Natural killer cell treated with Interleukin-12 subunit alpha and Interleukin-12 subunit beta and Interleukin-15 and Interleukin-18, amount 100 ng/mL, for 72 hours (primary cell): ENCODE results near the gene PCED1A. TPM values are rescaled to one million over a fixed set of nuclear protein-coding genes. Genes with fewer than 3 reads are reported as not detected.

Experiments used
- ATAC-seq, 2 donors: fragments of 150-1000 bp; cut with Tn5 transposase in 1 of 2; sonication (Bioruptor Pico), chemical (Tn5 transposase) in 1 of 2; 2 replicates each; pipeline ENCODE4 v1.10.0; 2021
- DNase-seq: peaks from one replicate; pipeline ENCODE4 v3.0.0; 2022; ENCODE audit warnings: low spot score
- H3K27ac Mint-ChIP-seq, 2 donors: 1 replicate in 1 of 2; 2 replicates in 1 of 2; pipeline ENCODE4 v1.8.0; 2022; ENCODE audit warnings: mixed read lengths in 2 of 2, mild to moderate bottlenecking in 1 of 2, moderate library complexity in 1 of 2
- H3K27me3 Mint-ChIP-seq, 2 donors: 1 replicate in 1 of 2; 2 replicates in 1 of 2; pipeline ENCODE4 v1.8.0; 2022; ENCODE audit warnings: mixed read lengths in 2 of 2
- H3K36me3 Mint-ChIP-seq: one replicate; pipeline ENCODE4 v1.8.0; 2022; ENCODE audit warnings: mixed read lengths
- H3K4me1 Mint-ChIP-seq, 2 donors: 1 replicate in 1 of 2; 2 replicates in 1 of 2; pipeline ENCODE4 v1.8.0; 2022; ENCODE audit warnings: low read depth in 2 of 2, mixed read lengths in 2 of 2, mild to moderate bottlenecking in 1 of 2
- H3K4me3 Mint-ChIP-seq: one replicate; pipeline ENCODE4 v1.8.0; 2022; ENCODE audit warnings: mixed read lengths
- H3K9me3 Mint-ChIP-seq: 2 replicates; pipeline ENCODE4 v1.8.0; 2022; ENCODE audit warnings: mixed read lengths
- total RNA-seq, 2 donors: library from RNA; stranded (reverse); gene quantifications; one replicate each; pipeline ENCODE4 v1.2.3, GENCODE V29; 2022

PCED1A gene
- total RNA-seq, 2 donors from 2014 or later, result 53.8 to 62.6 TPM

DNA sequence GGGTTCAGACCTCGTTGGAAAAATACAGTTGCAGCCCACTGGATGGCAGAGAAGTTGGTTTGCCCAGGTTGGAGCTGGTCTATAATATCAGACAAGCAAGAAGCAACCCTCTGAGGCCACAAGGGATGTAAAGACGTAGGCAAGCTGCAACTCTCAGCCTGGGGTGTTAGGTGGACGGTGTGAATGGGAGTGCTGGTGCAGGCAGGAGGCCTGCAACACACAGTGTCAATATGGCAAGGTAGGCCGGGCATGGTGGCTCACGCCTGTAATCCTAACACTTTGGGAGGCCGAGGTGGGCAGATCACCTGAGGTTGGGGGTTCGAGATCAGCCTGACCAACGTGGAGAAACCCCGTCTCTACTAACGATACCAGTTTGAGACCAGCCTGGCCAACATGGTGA, 10.6 kb upstream of the PCED1A start:
- peak overlapping the region; percentile 71 for H3K4me3 Mint-ChIP-seq
- H3K27me3 Mint-ChIP-seq, result no peaks in the 10 kb centered on the region
- H3K9me3 Mint-ChIP-seq, result no peaks in the 10 kb centered on the region
- DNase-seq (no peak), ATAC-seq (no peak)
- peaks cover 44% of the 10 kb centered on the region in 2 donors for H3K4me1 Mint-ChIP-seq
- H3K36me3 Mint-ChIP-seq, result no peaks in the 10 kb centered on the region
- peak overlapping the region; percentile 49 to 69 for H3K27ac Mint-ChIP-seq

DNA sequence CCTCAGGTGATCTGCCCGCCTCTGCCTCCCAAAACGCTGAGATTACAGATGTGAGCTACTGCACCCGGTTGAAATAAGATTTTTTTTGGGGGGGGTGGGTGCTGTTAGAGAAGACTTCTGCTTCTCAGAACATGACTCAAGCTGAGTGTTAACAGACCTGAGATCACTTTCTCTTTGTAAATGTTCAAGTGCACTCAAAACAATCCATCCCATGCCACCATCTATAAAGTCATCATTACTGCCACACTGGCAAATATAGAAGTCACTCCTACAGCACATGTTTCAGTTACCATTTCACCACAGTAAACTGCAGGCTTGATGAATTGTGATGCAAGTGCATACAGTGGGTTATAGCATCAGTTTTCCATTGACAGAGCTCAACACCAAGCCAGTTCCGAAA, 9.1 kb upstream of the PCED1A start:
- Mint-ChIP-seq H3K27me3 (no peaks in the 10 kb centered on the region), H3K4me3 (peak overlapping the region; percentile 21), H3K36me3 (peaks cover 5% of the 10 kb centered on the region), H3K4me1 (peaks cover 52 to 54% of the 10 kb centered on the region in 2 donors), H3K27ac (peak overlapping the region in 1 of 2 donors; percentile 49), H3K9me3 (no peaks in the 10 kb centered on the region)
- DNase-seq, result no peak
- ATAC-seq, result peak in 1 of 2 donors; percentile 17

DNA sequence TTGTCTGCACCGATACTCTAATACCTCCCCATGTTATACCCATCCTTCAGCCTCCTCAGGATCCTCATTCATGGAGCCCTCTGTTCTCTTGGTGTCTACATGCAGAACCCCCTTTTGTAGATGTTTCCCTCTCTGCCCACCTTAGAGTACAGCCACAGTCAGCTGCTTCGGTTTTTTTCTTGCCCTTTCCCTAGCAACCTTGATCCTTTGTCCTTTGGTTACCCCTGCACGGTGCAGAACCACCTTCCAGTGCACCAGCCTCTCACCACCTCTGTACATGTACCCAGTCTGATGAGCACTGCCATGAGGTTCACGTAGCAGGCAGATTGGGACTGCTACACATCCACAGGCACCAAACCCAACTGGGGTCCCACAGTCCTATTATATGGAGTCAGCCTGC, 7.3 kb upstream of the PCED1A start:
- no peak for DNase-seq
- H3K4me3 Mint-ChIP-seq, result no peak overlapping the region
- no peaks in the 10 kb centered on the region for H3K9me3 Mint-ChIP-seq
- H3K4me1 Mint-ChIP-seq, result peaks cover 54 to 60% of the 10 kb centered on the region in 2 donors
- no peaks in the 10 kb centered on the region for H3K27me3 Mint-ChIP-seq
- peak overlapping the region; percentile 9 to 70 for H3K27ac Mint-ChIP-seq
- no peak for ATAC-seq
- H3K36me3 Mint-ChIP-seq, result peaks cover 12% of the 10 kb centered on the region

DNA sequence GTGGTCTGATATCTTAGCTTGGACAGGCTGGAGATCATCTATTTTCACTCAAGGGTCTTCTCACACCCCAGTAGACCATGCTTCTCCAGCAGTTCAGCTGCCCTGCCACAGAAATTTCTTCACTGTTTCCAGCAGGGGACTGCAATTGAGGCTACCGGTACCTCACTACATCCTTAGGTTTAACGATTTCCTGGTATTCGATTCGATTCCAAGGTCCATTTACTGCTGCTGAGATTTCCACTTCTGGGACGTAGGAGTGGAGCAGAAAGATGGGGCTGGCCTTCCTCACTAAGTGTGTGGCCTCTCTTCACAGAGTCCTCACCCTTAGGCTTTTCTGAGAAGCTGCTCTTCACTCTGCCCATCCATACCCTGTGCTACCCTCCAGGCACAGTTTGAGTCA, 6.2 kb upstream of the PCED1A start:
- Mint-ChIP-seq H3K4me3 (peak overlapping the region; percentile 46), H3K27ac (peak overlapping the region; percentile 9 to 70), H3K9me3 (no peaks in the 10 kb centered on the region), H3K27me3 (no peaks in the 10 kb centered on the region), H3K36me3 (peaks cover 12% of the 10 kb centered on the region), H3K4me1 (peaks cover 47 to 49% of the 10 kb centered on the region in 2 donors)
- DNase-seq, result no peak
- no peak for ATAC-seq

DNA sequence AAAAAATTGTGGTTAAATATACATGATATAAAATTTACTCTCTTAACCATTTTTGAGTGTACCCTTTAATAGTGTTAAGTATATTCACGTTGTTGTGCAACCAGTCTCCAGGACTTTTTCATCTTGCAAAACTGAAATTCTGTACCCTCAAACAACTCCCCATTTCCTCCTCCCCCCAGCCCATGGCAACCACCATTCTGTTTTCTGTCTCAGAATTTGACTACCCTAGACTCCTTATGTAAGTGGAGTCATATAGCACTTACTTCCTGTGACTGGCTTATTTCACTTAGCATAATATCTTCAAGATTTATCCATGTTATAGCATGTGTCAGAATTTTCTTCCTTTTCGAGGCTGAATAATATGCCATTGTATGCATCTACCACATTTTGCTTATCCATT, 5.2 kb upstream of the PCED1A start:
- Mint-ChIP-seq H3K9me3 (no peaks in the 10 kb centered on the region), H3K27me3 (no peaks in the 10 kb centered on the region), H3K36me3 (peaks cover 16% of the 10 kb centered on the region), H3K4me3 (peak overlapping the region; percentile 32), H3K4me1 (peaks cover 45 to 51% of the 10 kb centered on the region in 2 donors), H3K27ac (peak overlapping the region; percentile 70 to 72)
- ATAC-seq (peak; percentile 76 to 82), DNase-seq (no peak)

DNA sequence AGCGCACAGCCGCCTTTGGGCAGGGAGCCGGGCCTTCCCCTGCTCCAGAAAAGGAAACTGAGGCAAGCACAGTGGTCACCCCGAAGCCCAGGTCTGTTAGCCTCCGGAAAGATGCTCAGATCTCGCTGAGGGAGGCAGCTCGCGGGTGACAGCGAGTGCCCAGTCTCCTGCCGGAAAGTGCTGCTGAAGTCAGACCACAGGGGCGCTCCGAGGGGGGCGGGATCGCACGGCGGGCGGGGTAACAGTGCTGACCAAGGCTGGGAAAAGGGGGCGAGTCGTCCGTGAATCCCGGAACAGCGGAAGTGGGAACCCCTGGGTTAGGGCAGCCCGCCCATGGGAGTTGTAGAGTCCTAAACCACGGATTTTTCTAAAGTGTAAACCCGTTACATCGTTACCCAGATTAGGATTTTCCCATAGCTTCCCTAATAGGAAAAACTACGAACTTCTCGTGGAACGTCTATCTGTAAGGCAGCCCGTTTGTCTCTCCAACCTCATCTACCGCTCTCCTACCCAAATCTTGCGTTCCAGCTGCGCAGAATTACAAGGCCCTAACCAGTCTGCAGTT, 594 bp upstream of the PCED1A start:
- ATAC-seq (peak; percentile 67 to 69), DNase-seq (peak; percentile 88)
- no peaks in the 10 kb centered on the region for H3K9me3 Mint-ChIP-seq
- peak overlapping the region; percentile 90 for H3K4me3 Mint-ChIP-seq
- H3K27me3 Mint-ChIP-seq, result no peaks in the 10 kb centered on the region
- H3K4me1 Mint-ChIP-seq, result peaks cover 39 to 61% of the 10 kb centered on the region in 2 donors
- H3K36me3 Mint-ChIP-seq, result peaks cover 30% of the 10 kb centered on the region
- peak overlapping the region; percentile 89 to 92 for H3K27ac Mint-ChIP-seq

DNA sequence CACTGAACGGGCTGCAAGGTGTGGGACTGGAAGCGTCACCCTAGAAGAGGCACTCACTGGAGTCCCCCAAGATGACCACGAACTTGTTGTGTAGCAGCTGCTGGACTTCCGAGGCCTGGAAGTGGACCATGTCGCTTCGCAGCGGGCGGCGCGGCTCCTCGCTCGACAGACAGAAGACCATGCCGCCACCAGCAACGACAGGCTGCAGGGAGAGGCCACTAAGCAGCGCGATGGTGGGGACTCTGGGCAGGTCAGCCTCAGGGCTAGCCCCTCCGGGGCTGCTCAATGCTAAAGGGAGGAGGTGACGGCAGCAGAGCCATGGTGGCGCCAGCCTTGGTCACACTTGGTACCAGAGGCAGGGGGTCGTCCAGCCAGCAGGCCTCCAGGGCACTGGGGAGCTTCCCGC, 720 bp downstream of the PCED1A start:
- H3K4me1 Mint-ChIP-seq, result peaks cover 30 to 49% of the 10 kb centered on the region in 2 donors
- DNase-seq, result no peak
- H3K4me3 Mint-ChIP-seq, result peak overlapping the region; percentile 91
- peak overlapping the region; percentile 81 to 92 for H3K27ac Mint-ChIP-seq
- no peaks in the 10 kb centered on the region for H3K9me3 Mint-ChIP-seq
- no peak for ATAC-seq
- H3K36me3 Mint-ChIP-seq, result peaks cover 27% of the 10 kb centered on the region
- no peaks in the 10 kb centered on the region for H3K27me3 Mint-ChIP-seq

DNA sequence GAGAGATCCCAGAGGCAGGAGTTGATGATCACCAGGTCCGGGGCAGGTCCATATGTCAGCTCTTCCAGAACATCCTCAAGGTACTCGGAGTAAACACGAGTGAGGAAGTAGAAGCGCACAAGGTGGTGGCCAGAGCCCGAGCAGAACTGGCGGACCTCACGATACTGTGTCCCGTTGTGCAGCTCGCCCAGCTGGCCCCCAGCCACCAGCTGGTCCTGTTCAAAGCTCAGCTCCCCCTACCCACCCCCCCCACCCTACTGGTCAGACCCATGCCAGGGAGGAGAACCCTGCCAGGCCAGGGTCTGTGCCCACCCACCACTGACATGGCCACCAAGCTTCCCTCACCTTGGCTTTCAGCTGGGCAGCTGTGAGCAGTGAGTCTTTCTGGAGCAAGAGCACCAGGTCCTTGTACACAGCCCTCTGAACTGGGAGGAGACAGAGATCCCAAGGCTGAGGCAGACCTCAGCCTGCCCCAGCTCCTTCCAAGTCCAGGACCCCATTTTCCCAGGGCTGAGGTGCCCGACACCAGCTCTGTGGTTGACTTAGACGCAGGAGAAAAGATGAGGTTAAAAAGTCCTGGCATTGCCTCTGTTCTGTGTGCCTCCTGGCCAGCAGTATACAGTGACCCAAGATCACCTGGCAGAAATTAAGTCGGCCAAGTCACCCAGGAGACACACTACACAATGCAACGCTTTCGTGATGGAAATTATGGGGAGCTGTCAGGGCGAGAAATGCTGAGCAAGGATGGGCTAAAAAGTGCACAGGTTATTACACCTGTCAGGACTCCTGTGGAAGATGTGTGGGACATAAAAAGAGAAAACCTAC, 1.4 kb downstream of the PCED1A start:
- Mint-ChIP-seq H3K4me1 (peaks cover 23 to 42% of the 10 kb centered on the region in 2 donors), H3K27ac (peak overlapping the region; percentile 81 to 92), H3K36me3 (peaks cover 27% of the 10 kb centered on the region), H3K9me3 (no peaks in the 10 kb centered on the region), H3K27me3 (no peaks in the 10 kb centered on the region), H3K4me3 (peak overlapping the region; percentile 91)
- DNase-seq, result no peak
- ATAC-seq, result no peak

DNA sequence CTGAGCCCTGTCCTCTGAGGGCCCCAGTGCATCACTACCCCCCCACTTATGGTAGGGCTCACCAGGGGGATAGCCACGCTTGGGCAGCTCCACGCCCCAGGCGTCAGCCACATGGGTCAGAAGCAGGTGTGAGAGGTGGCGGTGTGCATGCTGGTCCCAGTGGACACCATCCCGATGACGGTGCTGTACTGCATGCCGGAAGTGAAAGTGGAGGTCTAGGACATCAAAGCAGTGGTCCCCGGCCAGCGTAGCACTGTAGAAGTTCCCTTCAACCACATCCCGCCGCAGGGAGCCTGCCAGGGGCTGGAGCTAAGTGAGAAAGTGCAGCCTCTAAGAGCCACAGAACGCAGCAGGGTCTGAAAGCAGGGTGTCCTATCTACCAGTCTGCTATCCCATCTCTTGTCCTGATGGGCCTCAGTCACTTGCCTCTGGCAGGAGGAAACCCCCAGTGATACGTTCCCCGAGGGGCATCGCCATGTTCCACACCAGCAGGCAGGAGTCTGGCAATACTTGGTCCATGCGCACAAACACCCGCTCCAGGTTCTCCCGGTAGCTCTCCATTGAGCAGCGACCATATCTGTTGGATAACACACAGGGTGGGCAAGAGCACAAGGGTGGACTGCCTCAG, 2.2 kb downstream of the PCED1A start:
- Mint-ChIP-seq H3K27ac (no peak overlapping the region), H3K27me3 (no peaks in the 10 kb centered on the region), H3K9me3 (no peaks in the 10 kb centered on the region), H3K4me1 (peaks cover 17 to 36% of the 10 kb centered on the region in 2 donors), H3K36me3 (peaks cover 27% of the 10 kb centered on the region), H3K4me3 (no peak overlapping the region)
- no peak for ATAC-seq
- DNase-seq, result no peak

DNA sequence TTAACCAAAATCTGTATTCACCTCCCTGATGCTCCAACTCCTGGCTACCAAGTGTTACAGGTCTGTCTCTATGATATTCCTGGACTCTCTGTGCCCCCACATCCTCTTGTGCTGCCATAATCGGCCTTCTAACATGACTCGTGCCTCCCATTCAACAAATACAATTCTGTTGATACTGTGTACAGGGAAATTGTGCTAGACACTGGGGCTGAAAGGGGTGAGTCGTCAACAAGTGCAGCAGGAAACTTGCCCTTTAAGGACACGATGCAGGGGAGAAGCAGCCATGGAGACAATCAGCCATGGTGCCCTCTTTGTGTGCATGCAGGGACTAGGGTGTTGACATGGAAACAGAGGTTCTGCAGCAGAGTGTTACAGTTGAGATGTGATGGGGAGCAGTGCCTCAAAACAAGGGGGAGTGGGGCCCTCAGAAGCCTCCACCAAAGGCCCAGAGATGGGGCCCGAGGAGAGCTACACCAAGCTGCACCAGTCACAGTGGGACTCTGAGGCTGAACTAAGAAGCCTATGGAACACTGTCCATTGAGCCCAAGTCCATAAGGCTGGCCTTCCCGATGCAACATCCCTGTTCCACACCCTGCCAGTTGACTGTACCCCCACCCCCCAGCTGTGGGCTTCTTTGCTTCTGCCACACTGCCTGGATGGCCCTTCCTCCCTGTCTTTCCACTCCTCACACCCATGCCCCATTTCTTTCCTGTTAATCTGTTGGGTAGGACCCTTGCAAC, 3.1 kb downstream of the PCED1A start:
- Mint-ChIP-seq H3K4me1 (peaks cover 17 to 39% of the 10 kb centered on the region in 2 donors), H3K27ac (no peak overlapping the region), H3K36me3 (peaks cover 27% of the 10 kb centered on the region), H3K9me3 (no peaks in the 10 kb centered on the region), H3K27me3 (no peaks in the 10 kb centered on the region), H3K4me3 (no peak overlapping the region)
- ATAC-seq (no peak), DNase-seq (no peak)

DNA sequence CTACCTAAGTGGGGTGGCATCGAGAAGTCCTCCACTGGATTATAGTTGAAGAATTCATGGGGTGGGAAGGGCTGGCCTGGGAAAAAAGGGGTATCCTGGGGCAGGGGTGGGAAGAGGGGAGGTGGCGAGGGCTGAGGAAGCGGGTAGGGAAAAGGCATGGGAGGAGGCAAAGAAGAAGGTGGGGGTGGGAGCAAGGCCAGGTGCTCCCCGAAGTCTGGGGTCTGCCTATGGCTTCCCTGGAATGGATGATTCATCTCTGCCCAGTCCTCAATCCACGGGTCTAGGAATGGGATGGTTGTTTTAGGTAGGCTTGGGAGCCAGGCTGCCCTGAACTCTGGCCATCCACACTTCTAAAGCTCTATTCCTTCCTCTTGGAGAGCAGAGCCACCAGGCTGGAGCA, 4.4 kb downstream of the PCED1A start:
- Mint-ChIP-seq H3K4me3 (no peak overlapping the region), H3K27me3 (no peaks in the 10 kb centered on the region), H3K4me1 (peaks cover 16 to 39% of the 10 kb centered on the region in 2 donors), H3K36me3 (peaks cover 23% of the 10 kb centered on the region), H3K27ac (no peak overlapping the region), H3K9me3 (no peaks in the 10 kb centered on the region)
- ATAC-seq (no peak), DNase-seq (no peak)

DNA sequence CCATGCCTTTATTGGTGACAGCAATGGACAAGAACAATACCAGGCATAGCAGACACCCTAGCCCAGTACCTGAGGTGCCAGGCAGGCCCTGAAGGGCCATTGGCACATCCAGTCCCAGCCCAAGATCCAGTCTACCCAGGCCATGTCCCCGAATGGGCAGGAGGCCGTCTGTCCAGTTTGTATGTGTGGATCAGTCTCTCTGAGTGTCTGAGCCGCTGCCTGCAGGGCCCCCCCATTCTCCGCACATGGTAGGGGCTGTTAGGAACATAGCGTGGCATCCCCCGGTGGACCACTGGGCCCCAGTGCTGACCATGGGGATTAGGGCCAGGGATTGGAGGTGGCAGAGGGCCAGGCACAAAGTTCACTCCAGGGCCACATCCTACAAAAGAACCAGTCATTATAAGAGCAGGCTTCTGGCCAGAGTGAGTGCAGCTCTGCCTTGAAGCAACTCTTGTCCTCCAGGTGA, 5.1 kb downstream of the PCED1A start:
- no peak for ATAC-seq
- H3K9me3 Mint-ChIP-seq, result no peaks in the 10 kb centered on the region

DNA sequence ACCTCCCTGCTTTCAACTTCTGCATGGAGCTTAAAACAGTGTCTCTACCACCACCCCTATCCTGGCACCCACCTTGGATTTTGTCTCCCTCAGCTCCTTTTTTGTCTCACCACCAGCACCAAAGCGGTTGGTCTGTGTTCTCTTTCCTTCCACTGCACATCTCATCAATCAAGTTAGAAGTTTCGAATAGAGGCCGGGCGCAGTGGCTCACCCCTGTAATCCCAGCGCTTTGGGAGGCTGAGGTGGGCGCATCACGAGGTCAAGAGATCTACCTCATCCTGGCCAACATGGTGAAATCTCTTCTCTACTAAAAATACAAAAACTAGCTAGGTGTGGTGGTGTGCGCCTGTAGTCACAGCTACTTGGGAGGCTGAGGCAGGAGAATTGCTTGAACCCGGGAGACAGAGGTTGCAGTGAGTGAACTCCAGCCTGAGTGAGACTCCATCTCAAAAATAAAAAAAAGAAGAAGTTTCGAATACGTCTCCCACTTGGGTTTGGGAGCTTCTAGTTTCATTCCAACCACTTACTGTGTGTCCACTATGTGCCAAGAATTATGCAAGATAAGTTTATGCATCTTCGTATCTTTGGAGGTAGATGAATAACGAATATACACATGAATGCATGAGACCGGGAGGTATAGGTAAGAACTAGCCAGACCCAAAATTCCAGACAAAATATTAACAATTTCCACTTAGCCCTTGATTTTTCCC, 5.9 kb downstream of the PCED1A start:
- Mint-ChIP-seq H3K27ac (no peak overlapping the region), H3K9me3 (no peaks in the 10 kb centered on the region), H3K27me3 (no peaks in the 10 kb centered on the region), H3K36me3 (peaks cover 22% of the 10 kb centered on the region), H3K4me1 (peaks cover 15 to 36% of the 10 kb centered on the region in 2 donors), H3K4me3 (no peak overlapping the region)
- ATAC-seq, result no peak
- no peak for DNase-seq

More for the DNA sequence above, 5.1 kb downstream of the PCED1A start:
- Mint-ChIP-seq H3K4me3 (no peak overlapping the region), H3K36me3 (peaks cover 23% of the 10 kb centered on the region), H3K4me1 (peaks cover 16 to 39% of the 10 kb centered on the region in 2 donors), H3K27ac (no peak overlapping the region), H3K27me3 (no peaks in the 10 kb centered on the region)
- DNase-seq, result no peak
